Measurements from ENCODE around the gene IL1RAPL2. TPM values are rescaled to one million over a fixed set of nuclear protein-coding genes. Genes with fewer than 3 reads are reported as not detected.

IL1RAPL2 gene
- total RNA-seq, 1 experiment from 2014 or later = 1.6 TPM

GRCh38 chrX:105648732-105649131 is 1082.7 kb downstream of the IL1RAPL2 start:
- CTCF ChIA-PET = no interaction called here
- Histone ChIP-seq H3K79me2 (ENCODE audit: low read depth) (no peaks in the 10 kb centered on the region), H3K36me3 (ENCODE audit: low read depth) (no peaks in the 10 kb centered on the region), H3F3A (ENCODE audit: insufficient read depth, low read depth) (no peaks in the 10 kb centered on the region), H3K4me3 (no peak overlapping the region), H3K4me2 (no peak overlapping the region), H2AFZ (no peak overlapping the region), H3K27ac (no peak overlapping the region), H3K27me3 (ENCODE audit: insufficient read depth, low read depth) (no peaks in the 10 kb centered on the region), H3K9me3 (ENCODE audit: insufficient read depth, low read depth) (no peaks in the 10 kb centered on the region), H4K20me1 (ENCODE audit: insufficient read depth) (no peaks in the 10 kb centered on the region), H3K4me1 (replicated peaks; ENCODE audit: insufficient read depth) (no peaks in the 10 kb centered on the region), H3K9me2 (ENCODE audit: insufficient read depth) (no peaks in the 10 kb centered on the region)
- intact Hi-C loops (cut with micrococcal nuclease; ENCODE audit: unreplicated experiment) = no loop called here
- BruUV-seq (replicated peaks) = no TSS peak
- DNase-seq = no peak
- POLR2A ChIA-PET (ENCODE audit: unreplicated experiment) = no interaction called here
- TF ChIP-seq CTCF (conservative IDR thresholded peaks at IDR 0.05) = no peak
- no peak for TF ChIP-seq EZH2 (IDR thresholded peaks at IDR 0.05; ENCODE audit: low read depth)

- Histone ChIP-seq H4K20me1 (ENCODE audit: insufficient read depth) (no peaks in the 10 kb centered on the region), H3K9me3 (ENCODE audit: insufficient read depth, low read depth) (no peaks in the 10 kb centered on the region), H3K4me2 (no peak overlapping the region), H3K36me3 (ENCODE audit: low read depth) (no peaks in the 10 kb centered on the region), H3K4me1 (replicated peaks; ENCODE audit: insufficient read depth) (no peaks in the 10 kb centered on the region), H3K9me2 (ENCODE audit: insufficient read depth) (no peaks in the 10 kb centered on the region), H3K27me3 (ENCODE audit: insufficient read depth, low read depth) (no peaks in the 10 kb centered on the region), H2AFZ (no peak overlapping the region), H3K27ac (no peak overlapping the region), H3K79me2 (ENCODE audit: low read depth) (no peaks in the 10 kb centered on the region), H3F3A (ENCODE audit: insufficient read depth, low read depth) (no peaks in the 10 kb centered on the region), H3K4me3 (no peak overlapping the region)
- TF ChIP-seq EZH2 (IDR thresholded peaks at IDR 0.05; ENCODE audit: low read depth) (no peak), CTCF (conservative IDR thresholded peaks at IDR 0.05) (no peak)
- CTCF ChIA-PET = no interaction called here
- no TSS peak for BruUV-seq (replicated peaks)
- intact Hi-C loops (cut with micrococcal nuclease; ENCODE audit: unreplicated experiment) = no loop called here
- no peak for DNase-seq
- POLR2A ChIA-PET (ENCODE audit: unreplicated experiment) = no interaction called here
These were observed 1084.6 kb downstream of the IL1RAPL2 start for GRCh38 chrX:105650577-105650976.

- intact Hi-C loops (cut with micrococcal nuclease; ENCODE audit: unreplicated experiment) = no loop called here
These were observed 1085.0 kb downstream of the IL1RAPL2 start for GRCh38 chrX:105650986-105651385.

More at GRCh38 chrX:105650986-105651385, 1085.0 kb downstream of the IL1RAPL2 start:
- no peak for DNase-seq
- H3K9me2 ChIP-seq (ENCODE audit: insufficient read depth) = no peaks in the 10 kb centered on the region
- BruUV-seq (replicated peaks) = no TSS peak
- H2AFZ ChIP-seq = no peak overlapping the region
- CTCF ChIA-PET = no interaction called here
- H3K9me3 ChIP-seq (ENCODE audit: insufficient read depth, low read depth) = no peaks in the 10 kb centered on the region
- H3K36me3 ChIP-seq (ENCODE audit: low read depth) = no peaks in the 10 kb centered on the region
- no peaks in the 10 kb centered on the region for H3F3A ChIP-seq (ENCODE audit: insufficient read depth, low read depth)
- no peak overlapping the region for H3K4me3 ChIP-seq
- H3K4me1 ChIP-seq (replicated peaks; ENCODE audit: insufficient read depth) = no peaks in the 10 kb centered on the region
- TF ChIP-seq CTCF (conservative IDR thresholded peaks at IDR 0.05) = no peak
- no peak for TF ChIP-seq EZH2 (IDR thresholded peaks at IDR 0.05; ENCODE audit: low read depth)
- POLR2A ChIA-PET (ENCODE audit: unreplicated experiment) = no interaction called here
- no peaks in the 10 kb centered on the region for H3K79me2 ChIP-seq (ENCODE audit: low read depth)
- H3K27ac ChIP-seq = no peak overlapping the region
- H3K27me3 ChIP-seq (ENCODE audit: insufficient read depth, low read depth) = no peaks in the 10 kb centered on the region
- H3K4me2 ChIP-seq = no peak overlapping the region
- no peaks in the 10 kb centered on the region for H4K20me1 ChIP-seq (ENCODE audit: insufficient read depth)

Measured in PC-9 (cell line).